SK-N-MC (cell line): ENCODE results near the gene DOCK8.

Experiments used
- EZH2 ChIP-seq: fragments of 200-600 bp; sonication (generic); IDR thresholded peaks from one replicate; pipeline ENCODE4 v1.6.1; 2017; ENCODE audit warnings: antibody characterized with exemption
- FOXP2 ChIP-seq: optimal IDR thresholded peaks from 2 replicates; pipeline ENCODE3; 2011; ENCODE audit warnings: mild to moderate bottlenecking, moderate library complexity; ENCODE audit not compliant: insufficient read depth; ENCODE audit errors: extremely low read length, control extremely low read depth
- POLR2AphosphoS5 ChIP-seq: IDR thresholded peaks from 2 replicates; pipeline ENCODE4 v1.6.1; 2012; ENCODE audit warnings: mild to moderate bottlenecking, low read depth, low read length, borderline replicate concordance

DNA sequence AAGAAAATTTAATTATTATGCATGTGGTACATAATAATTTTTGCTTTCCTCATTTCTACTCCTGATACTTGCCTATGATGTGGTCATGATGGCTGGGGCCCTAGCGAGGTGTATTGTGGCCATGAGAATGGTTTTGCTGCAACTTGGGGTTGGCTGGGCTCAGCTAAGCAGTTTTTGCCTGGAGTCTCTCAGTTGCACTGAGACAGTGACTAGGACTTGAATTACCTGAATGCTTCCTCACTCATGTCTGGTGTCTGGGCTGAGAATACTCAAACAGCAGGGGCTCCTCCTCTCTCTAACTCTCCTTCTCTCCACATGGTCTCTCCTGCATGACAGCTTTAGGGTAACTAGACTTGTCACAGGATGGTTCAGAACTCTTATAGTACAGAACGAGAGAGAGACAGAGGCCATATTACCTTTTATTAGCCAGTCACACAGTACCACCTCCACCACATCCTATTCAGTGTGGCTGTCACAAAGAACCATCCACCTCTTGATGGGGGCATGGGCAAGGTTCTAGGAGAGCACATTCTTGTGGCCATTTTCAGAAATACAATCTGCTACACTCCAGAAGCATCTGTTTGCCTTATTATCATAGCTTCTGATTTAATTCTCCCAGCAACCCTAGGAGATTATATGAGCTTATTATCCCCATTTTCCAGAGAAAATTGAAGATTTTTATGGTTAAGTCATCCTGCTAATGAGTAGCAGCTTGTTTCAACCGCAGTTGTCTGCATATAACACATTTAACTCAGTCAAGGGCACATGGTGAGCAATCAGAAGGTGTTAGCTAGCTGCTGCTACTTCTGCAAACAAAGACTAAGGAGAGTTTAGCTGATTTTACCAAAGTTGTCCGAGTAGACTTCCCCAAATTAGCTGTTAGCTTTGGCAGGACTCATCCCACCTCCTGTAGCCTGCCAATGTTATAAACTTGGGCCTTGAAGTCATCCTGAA, 245.1 kb downstream of the DOCK8 start:
- TF ChIP-seq EZH2 = no peak
- TF ChIP-seq POLR2AphosphoS5 = no peak
- no peak for TF ChIP-seq FOXP2
